ENCODE measurements around the gene FBXL16. TPM values are rescaled to one million over a fixed set of nuclear protein-coding genes. Genes with fewer than 3 reads are reported as not detected.
"Not testable (repeated sequence)": the region's sequence is repeated elsewhere in the genome, so short reads cannot be mapped to it uniquely, and the experiment has no call there.

The FBXL16 gene
- total RNA-seq, 1 donor from 2014 or later: 1.3 TPM

DNA sequence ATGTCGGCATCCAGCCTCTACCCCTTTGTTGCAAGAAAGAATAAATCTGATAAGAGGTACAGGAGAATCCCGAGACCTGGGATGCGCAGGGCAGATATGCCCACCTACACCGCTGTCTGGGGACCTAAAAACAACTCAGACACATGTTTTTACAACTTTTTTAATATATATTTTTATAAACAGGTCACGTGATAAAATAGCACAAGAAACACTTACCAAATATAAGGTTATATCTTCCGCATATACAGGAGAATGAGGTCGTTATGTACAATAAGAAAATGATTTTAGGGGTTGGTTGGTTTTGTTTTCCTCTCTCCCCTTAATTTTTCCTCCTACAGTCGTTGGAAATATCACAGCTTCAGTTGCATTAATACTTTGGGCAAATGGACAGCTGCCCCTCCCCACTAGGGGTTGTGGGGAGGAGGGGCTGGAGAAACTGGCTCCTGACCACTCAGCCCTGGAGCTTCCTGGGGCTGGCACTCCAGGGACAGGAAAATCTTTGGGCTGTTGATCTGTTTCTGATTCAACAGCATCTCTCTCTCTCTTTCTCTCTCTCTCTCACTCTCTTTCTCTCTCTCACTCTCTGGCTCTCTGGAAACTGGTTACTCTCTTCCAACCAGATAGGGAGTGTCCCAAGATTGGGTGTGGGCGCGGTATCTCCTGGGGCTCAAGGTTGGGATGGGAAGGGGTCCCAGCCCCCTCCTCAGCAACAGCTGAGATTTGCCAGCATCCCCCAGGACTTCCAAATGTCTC is 13.1 kb downstream of the FBXL16 start:
- DNase-seq (ENCODE audit: low spot score): no peak

DNA sequence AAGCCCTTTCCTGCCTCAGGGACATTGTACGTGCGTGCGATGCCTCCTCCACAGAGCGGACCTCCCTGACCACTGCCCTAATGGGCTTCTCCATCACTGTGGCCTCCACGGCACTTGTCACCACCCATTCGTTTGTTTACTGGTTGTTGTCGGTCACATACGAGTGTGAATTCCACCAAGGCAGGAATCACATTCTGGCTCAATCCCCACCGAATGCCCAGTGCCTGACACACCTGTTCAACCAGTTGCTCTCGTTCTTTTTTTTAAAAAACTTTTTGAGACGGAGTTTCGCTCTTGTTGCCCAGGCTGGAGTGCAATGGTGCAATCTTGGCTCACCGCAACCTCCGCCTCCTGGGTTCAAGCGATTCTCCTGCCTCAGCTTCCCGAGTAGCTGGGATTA is 14.4 kb downstream of the FBXL16 start:
- DNase-seq (ENCODE audit: low spot score): not testable (repeated sequence)

DNA sequence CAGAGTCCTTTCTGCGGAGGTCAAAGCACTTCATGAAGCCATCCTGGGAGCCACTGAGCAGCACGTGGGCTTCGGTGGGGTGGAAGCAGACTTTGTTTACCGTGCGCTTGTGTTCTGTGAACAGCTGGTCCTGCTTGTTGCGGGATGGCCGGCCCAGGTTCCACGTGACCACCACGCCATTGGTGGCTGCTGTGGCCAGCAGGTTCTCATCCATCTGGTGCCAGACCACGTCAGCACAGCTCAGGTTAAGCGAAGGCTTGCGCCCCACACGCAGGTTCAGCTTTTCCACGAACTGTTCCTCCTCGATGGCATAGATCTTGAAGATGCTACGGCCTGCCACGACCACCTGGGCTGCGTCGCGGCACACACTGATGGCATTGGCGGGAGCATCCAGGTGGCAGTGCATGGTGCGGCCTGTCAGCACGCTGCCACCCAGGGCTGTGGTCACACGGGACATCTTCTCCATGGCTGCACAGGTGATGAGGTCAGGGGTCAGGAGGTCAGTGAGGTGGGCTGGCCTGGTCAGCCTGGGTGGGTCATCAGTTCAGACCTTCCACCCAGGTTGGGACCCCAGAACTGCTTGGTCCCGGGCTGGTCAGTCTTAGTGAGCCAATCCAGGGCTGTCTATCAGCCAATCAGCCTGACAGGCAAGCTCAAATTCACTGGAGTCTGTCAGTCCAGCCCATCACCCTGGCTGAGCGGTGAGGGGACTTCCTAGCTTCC is 16.3 kb downstream of the FBXL16 start:
- DNase-seq (ENCODE audit: low spot score): no peak

DNA sequence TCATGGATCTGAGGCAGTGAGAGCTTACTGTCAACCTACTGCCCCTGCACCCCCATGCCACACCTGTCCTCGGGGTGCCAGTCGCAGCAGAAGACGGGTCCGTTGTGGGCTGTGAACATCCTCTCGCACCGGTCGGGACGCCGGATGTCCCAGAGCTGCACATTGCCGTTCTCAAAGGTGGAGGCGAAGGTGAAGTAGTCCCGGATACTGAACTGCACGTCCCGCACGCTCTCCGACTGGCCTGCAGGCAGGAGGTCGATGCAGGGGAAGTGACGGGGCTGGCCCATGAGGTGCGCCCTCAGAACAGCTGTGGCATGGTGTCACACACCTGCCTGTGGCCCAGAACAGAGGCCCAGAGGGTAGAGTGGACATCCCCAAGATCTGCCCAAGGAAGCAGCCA is 18.1 kb downstream of the FBXL16 start:
- no peak for DNase-seq (ENCODE audit: low spot score)

DNA sequence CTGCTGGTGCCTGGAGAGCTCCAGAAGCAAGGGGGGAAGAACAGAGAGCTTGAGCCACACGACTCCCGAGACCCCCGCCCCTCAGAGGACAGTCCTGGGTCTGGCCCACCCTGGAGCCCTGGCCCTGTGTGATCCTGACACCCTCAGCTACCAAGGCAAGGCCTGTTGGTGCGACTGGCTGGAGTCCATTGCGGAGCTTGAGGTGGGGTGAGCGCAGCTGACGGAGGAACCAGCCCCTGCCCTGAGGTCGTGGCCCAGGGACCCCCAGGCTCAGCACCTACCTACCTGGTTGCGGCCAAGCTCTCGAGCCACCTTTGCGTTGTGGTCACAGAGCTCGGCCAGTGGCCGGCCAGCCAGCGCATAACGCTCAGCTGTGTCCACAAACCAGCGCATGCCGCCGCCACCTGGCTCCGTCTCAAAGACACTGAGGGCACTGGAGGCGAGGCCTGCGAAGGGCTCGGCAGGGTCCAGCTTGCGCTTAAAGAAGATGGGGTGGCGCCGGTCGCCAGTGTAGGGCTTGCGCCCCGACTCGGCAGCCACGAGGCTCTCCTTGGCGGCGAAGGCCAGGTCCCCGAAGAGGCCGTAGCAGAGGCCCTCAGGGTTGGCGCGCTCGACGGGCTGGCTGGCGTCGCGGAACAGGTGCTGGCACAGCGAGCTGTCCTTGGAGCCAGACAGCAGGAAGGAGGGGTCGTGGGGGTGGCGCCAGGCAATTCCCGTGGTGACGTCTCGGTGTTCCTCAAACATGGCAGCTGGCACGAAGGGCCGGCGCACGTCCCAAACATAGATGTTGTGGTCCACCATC is 18.9 kb downstream of the FBXL16 start:
- DNase-seq (ENCODE audit: low spot score): no peak

DNA sequence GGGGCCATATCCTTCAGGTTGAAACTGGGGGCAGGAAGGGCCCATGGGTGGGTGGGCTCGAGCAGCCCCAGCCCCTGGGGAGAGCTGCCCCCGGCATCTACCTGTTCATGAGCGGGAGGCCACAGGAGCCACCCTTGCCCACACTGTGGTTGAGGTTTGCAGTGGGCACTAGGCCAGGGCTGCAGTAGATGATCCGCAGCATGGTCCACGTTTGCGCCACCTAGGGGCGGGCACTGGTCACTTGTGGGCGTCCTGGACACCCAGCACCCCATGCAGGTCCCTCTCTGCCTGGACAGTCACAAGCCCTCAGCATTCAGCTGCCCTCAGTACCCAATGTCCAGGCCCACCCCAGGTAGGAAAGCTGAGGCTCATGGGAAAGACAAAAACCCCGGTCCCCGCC is 19.6 kb downstream of the FBXL16 start:
- DNase-seq (ENCODE audit: low spot score): no peak

DNA sequence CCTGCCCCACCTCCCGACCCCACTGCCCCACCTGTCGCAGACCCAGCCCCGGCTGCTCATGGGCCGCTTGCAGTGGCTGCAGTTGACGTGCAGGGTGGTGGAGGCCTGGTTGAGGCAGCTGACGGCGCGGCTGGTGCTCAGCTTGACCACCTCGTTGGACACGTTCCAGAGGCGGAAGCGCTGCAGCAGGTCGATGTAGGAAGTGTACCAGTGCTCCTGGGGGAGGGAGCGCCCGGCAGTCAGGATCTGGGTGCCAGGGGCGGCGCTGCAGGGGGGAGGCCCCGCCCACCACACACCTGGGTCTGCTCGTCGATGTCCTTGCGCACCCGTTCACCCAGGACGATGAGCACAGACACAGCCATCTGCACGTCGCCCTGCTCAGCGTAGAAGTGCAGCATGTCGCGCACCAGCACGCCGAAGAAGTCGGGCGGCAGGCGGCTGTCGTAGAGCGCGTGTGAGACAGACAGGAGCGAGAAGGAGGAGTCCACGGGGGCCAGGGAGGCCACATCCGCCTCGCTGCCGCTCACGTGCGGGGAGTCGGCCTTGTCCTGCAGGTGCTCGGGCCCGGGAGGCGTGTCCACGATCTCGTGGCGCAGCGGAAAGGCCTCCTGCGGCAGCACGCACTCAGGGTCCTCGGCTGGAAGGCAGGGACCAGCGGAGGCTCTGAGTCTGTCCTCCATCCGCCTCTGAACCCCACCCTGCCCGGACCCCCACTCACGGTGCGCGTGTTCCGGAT is 20.5 kb downstream of the FBXL16 start:
- DNase-seq (ENCODE audit: low spot score): no peak

DNA sequence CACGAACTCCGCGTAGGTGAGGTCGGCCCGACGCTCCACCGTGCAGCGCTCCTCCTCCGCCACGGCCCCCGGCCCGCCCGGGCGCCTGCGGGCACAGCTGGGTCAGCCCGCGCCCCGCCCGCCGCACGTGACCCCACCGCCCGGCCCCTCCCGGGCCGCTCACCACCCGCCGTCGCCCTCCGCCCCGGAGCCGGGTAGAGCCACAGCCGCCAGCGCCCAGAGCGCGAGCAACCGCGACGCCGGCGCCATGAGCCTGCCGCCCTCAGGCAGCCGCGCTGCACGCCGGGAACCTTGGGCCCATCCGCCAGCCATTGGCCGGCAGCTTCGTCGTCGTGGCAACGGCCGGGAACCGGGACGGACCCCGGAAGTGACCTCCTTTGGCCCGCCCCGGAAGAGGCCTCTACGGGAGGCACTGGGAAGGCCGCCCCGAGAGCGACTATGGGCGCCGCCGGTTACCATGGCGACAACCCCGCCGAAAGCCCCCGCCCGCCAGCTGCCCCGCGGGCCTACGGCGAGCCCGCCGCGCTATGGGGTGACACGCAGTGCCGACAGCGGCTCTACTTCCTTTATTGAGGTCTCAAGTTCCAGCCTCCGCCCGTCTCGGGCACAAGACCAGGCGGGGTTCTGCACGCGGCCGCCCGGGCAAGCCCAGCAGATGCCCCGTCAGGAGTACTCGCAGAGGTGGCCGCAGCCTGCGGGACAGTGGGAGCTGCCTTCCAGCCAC is 21.4 kb downstream of the FBXL16 start, which contains the start of gene JMJD8:
TSS of gene JMJD8 (minus strand) at position 264 of the 724 bp plus-strand sequence. CDS start at position 249, 15 bp downstream.
- peak; percentile 96 for DNase-seq (ENCODE audit: low spot score)

DNA sequence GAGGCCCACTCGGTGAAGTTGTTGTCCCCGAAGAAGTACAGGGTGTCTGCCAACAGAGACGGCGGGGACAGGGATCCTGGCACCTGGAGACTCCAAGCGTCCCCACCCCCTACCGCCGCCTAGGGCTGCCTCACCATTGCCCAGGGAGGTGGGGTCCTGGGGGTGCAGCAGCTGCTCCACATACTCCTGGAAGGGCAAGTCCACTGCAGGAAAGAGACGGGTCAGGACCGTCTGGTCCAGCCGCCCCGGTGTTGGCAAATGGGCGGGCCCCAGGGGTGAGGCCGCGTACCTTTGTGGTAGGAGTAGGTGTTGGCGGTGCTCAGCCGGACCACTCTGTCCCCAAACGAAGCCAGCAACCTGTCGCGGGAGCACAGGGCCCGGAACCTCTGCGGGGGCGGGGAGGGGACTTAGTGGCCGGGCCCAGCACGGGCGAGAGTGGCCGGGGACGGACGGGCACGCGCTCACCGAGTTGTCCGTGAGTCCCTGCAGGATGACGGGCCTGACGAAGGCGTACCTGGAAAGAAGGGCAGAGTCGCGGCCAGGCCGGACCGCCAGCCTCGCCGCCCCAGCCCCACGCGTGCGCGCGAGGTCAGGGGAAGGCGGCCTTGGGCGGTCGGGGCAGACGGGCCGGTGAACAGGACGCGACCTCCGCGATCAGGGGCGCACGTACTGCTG is 22.1 kb downstream of the FBXL16 start:
- no peak for DNase-seq (ENCODE audit: low spot score)

DNA sequence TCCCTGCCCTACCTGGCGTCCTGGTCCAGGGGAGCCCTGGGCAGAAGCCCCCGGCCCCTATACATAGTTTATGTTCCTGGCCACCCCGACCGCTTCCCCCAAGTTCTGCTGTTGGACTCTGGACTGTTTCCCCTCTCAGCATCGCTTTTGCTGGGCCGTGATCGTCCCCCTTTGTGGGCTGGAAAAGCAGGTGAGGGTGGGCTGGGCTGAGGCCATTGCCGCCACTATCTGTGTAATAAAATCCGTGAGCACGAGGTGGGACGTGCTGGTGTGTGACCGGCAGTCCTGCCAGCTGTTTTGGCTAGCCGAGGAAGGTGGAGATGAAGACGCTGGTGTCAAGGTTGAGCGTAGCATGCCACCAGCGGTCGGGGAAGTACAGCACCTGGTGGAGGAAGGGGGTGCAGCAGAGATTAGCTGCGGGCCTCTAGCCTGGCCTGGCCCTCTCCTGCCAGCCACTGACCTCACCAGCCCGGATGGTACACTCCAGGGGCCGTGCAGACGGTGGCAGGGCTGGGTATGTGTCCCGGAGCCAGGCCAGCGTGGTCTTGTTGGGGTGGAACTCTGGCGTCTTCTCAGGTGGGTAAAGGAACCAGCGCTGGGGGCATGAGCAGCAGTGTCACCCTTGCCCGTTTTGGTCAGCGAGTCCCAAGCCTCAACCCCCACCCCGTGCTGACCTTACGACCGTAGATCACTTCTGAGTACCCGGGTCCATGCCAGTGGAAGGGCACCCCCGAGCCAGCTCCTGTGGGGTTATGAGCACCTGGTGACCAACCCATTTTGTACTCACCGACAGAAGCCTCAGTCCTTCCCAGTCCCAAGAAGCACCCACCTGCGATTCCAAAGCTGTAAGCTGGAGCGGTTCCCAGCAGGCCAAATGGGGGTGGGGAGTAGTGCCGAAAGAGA is 22.9 kb downstream of the FBXL16 start:
- no peak for DNase-seq (ENCODE audit: low spot score)

DNA sequence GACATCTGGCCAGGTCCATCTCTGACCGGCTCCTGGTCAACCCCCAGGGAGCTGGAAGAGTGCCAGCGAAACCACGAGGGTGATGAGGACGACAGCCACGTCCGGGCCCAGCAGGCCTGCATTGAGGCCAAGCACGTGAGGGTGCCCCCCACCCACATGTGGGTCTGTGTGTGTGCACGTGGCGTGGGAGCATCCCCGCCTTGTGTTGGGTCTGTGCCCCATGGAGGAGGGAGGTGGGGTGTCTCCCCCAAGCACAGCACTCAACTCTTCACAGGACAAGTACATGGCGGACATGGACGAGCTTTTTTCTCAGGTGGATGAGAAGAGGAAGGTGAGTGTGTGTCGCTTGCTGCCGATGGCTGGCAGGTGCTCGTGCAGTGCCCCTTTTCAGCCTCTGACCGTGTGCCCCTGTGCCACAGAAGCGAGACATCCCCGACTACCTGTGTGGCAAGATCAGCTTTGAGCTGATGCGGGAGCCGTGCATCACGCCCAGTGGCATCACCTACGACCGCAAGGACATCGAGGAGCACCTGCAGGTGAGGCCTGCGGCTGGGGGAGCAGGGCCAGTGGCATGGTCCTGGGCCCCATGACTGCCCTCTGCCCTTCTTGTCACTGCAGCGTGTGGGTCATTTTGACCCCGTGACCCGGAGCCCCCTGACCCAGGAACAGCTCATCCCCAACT is 23.7 kb downstream of the FBXL16 start:
- no peak for DNase-seq (ENCODE audit: low spot score)

DNA sequence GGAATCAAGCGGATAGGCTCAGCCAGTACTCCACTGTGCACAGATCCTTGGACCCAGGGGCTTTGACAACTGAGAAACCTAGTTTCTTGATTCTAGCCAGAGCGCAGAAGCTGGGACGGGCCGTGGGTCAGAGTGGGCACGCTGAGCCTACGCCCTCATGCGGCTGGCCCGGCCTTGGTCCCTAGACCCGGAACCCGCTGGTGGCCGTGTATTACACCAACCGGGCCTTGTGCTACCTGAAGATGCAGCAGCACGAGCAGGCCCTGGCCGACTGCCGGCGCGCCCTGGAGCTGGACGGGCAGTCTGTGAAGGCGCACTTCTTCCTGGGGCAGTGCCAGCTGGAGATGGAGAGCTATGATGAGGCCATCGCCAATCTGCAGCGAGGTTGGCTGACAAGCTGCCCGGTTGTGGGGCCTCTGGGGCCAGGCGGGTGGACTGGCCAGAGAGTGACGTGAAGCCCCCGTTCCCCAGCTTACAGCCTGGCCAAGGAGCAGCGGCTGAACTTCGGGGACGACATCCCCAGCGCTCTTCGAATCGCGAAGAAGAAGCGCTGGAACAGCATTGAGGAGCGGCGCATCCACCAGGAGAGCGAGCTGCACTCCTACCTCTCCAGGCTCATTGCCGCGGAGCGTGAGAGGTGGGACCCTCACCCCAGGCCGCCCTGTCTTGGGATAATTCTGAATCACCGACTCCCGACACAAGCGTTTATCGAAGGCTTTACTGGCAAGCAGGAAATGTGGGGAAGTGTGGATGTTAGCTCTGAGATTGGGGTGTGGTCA is 24.4 kb downstream of the FBXL16 start:
- DNase-seq (ENCODE audit: low spot score): no peak

DNA sequence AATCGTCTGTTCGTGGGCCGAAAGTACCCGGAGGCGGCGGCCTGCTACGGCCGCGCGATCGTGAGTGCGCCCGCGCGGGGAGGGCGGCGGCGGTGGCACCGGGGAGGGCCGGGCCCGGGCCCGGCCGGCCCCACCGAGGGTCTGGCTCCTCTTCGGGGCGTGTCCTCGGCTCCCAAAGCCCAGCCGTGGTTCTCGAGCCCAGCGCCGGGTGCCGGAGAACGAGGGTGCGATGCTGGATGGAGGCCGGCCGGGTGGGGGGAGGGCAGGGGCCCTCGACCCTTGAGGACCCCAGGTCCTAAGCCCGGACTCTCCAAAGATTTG is 25.0 kb downstream of the FBXL16 start:
- no peak for DNase-seq (ENCODE audit: low spot score)

DNA sequence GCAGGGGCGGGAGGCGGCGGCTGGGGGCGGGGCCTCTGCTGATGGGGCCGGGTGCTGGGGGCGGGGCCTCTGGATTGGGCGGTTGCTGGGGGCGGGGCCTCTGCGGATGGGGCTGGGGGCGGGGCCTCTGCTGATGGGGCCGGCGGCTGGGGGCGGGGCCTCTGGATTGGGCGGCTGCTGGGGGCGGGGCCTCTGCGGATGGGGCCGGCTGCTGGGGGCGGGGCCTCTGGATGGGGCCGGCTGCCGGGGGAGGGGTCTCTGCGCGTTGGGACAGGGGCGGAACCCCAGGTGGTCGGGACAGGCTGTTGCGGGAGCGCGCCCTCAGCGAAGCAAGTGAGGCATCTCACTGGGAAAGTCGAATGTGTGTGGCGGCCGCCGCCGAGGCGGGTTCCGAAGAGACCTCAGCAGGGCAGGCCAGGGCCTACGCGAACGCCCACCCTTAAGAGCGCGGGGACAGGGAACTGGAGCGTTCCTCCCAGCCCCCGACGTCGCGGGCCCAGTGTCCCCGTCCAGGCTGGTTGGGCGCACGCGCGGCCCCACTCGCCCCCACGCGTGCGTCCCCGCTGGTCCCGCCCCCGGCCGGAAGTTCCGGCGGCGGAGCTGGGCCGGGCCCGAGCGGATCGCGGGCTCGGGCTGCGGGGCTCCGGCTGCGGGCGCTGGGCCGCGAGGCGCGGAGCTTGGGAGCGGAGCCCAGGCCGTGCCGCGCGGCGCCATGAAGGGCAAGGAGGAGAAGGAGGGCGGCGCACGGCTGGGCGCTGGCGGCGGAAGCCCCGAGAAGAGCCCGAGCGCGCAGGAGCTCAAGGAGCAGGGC is 25.6 kb downstream of the FBXL16 start, which contains the start of gene STUB1:
TSS of gene STUB1 (plus strand) at position 597 of the 811 bp plus-strand sequence. CDS start at position 713, 116 bp downstream.
- peak; percentile 92 for DNase-seq (ENCODE audit: low spot score)

DNA sequence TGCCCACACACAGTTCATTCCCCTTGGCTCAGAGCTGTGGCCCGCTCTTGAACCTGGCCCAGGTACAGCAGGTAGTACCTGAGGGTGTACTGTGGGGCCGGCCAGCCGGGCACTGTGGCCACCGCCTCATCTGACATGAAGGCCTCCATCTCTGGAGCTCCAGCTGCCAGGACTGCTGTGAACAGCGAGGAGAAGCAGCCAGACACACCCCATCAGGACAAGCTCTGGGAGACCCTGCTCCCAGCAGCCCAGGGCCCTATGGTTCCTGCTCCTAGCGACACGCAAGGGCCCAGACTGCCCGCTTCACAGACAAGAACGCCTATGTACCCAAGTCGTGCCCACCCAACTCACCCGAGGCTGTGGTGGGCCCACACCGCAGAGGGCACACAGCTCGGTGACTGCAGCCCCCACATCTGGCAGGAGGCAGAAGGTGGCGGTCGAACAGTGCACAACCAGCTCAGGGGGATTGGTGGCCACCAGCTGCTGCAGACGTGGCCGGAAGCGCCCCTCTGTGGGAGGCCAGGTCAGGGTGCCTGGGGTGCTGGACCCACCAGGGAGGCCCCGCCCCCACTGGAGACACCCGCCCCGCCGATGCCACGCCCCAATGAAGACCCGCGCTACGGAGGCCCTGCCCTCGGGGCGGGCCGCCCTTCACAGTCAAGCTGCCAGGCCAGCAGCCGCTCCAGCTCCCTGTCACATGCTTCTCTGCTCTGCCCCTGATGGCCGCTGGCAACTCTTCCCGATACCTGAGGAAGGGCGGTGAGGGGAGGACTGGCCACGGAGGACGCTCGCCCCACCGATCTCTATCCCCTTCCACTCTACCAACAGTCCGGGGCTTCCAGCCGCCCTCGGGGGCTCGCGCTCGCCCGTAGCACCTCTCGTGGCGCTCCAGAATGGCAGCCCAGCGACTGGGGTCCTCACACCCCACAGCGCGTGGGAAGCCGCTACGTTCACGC is 26.5 kb downstream of the FBXL16 start:
- DNase-seq (ENCODE audit: low spot score): peak; percentile 77

Measured in ureter (tissue), 1 donor.